Endothelial cell of umbilical vein (primary cell): Measurements from ENCODE around the gene LYRM4. TPM values are rescaled to one million over a fixed set of nuclear protein-coding genes. Genes with fewer than 3 reads are reported as not detected.

Source experiments
- BruUV-seq: library from RNA; stranded (reverse); fragments of 400-500 nt; replicated peaks from 2 replicates; lab custom pipeline; 2021; lab: Mats Ljungman, UMichigan
- CTCF ChIA-PET: fragments of 300-600, 350-600 bp; sonication (Branson Sonifier 250); formaldehyde crosslinking; loops from one replicate; lab custom pipeline; 2021; ENCODE audit warnings: antibody characterized with exemption, inconsistent platforms; lab: Charles Lee
- POLR2A ChIA-PET: fragments of 300-600, 350-600 bp; sonication (Branson Sonifier 250); formaldehyde crosslinking; loops from one replicate; lab custom pipeline; 2021; ENCODE audit warnings: antibody characterized with exemption, inconsistent platforms; lab: Charles Lee
- DNase-seq: peaks from one replicate; pipeline ENCODE4 v3.0.0-alpha.2; 2011; ENCODE audit warnings: low read depth, low spot score
- FAIRE-seq: peaks from 2 replicates; lab custom pipeline; 2011; peaks lifted over from hg19 to GRCh38; lab: Jason Lieb, UNC
- H2AFZ ChIP-seq: 2 replicates; pipeline ENCODE4 v1.6.0; 2012; ENCODE audit warnings: low read depth, low read length, control low read depth, inconsistent platforms
- H3K27ac ChIP-seq: 2 replicates; pipeline ENCODE4 v1.5.1; 2011; ENCODE audit warnings: low read depth, mild to moderate bottlenecking, control low read depth, low read length, moderate library complexity; ENCODE audit not compliant: insufficient read depth
- H3K27me3 ChIP-seq, 2 experiments: 2 replicates each; pipeline versions ENCODE4 v1.6.0 to v1.6.1; 2011; ENCODE audit warnings: low read length in 2 of 2, mixed read lengths in 1 of 2; ENCODE audit not compliant: control insufficient read depth in 2 of 2, insufficient read depth in 2 of 2
- H3K36me3 ChIP-seq, 2 experiments: 2 replicates in 1 of 2; 3 replicates in 1 of 2; pipeline ENCODE4 v1.5.1; 2011; ENCODE audit warnings: low read length in 2 of 2, mild to moderate bottlenecking in 1 of 2, moderate library complexity in 1 of 2; ENCODE audit not compliant: control insufficient read depth in 2 of 2, insufficient read depth in 2 of 2; ENCODE audit errors: extremely low read depth in 1 of 2
- H3K4me1 ChIP-seq: 3 replicates; pipeline ENCODE4 v1.5.1; 2011; ENCODE audit warnings: mild to moderate bottlenecking, low read length; ENCODE audit not compliant: control insufficient read depth, insufficient read depth; ENCODE audit errors: extremely low read depth
- H3K4me2 ChIP-seq: 2 replicates; pipeline ENCODE4 v1.6.1; 2011; ENCODE audit warnings: low read length, control low read depth, mixed read lengths; ENCODE audit not compliant: insufficient read depth
- H3K4me3 ChIP-seq, 3 experiments: fragments of 200-600 bp in 1 of 3; sonication (generic), shearing (Covaris generic) in 1 of 3; replicated peaks in 1 of 3; 2 replicates each; pipeline ENCODE4 v1.5.1; 2011 to 2016; ENCODE audit warnings: control low read depth in 3 of 3, low read length in 3 of 3, mild to moderate bottlenecking in 2 of 3, inconsistent platforms in 1 of 3, low read depth in 1 of 3, moderate library complexity in 1 of 3; ENCODE audit not compliant: insufficient read depth in 1 of 3
- H3K79me2 ChIP-seq: 2 replicates; pipeline ENCODE4 v1.6.0; 2012; ENCODE audit warnings: low read length, inconsistent platforms; ENCODE audit not compliant: control insufficient read depth, insufficient read depth
- H3K9ac ChIP-seq: replicated peaks from 2 replicates; pipeline ENCODE3; 2011; ENCODE audit warnings: low read length, control low read depth; ENCODE audit not compliant: insufficient read depth; ENCODE audit errors: extremely low read depth
- H3K9me1 ChIP-seq: replicated peaks from 3 replicates; pipeline ENCODE4 v1.6.0; 2011; ENCODE audit warnings: mild to moderate bottlenecking, low read length; ENCODE audit not compliant: control insufficient read depth, insufficient read depth; ENCODE audit errors: extremely low read depth
- H3K9me3 ChIP-seq: replicated peaks from 2 replicates; pipeline ENCODE4 v1.5.1; 2012; ENCODE audit warnings: low read length, inconsistent platforms; ENCODE audit not compliant: control insufficient read depth, insufficient read depth
- H4K20me1 ChIP-seq: replicated peaks from 2 replicates; pipeline ENCODE3; 2011; ENCODE audit warnings: mild to moderate bottlenecking, low read length; ENCODE audit not compliant: control insufficient read depth, insufficient read depth; ENCODE audit errors: extremely low read depth
- CTCF ChIP-seq, 2 donors: IDR thresholded peaks; 1 replicate in 1 of 2; 2 replicates in 1 of 2; pipeline ENCODE4 v1.5.1; 2011; ENCODE audit warnings: low read length in 2 of 2, mild to moderate bottlenecking in 2 of 2, moderate library complexity in 2 of 2, control low read depth in 1 of 2, inconsistent platforms in 1 of 2, low read depth in 1 of 2; ENCODE audit not compliant: insufficient read depth in 1 of 2; ENCODE audit errors: extremely low read depth in 1 of 2
- EZH2 ChIP-seq: IDR thresholded peaks from 2 replicates; pipeline ENCODE4 v1.6.1; 2012; ENCODE audit warnings: borderline replicate concordance, low read depth, mild to moderate bottlenecking, moderate library complexity, low read length, inconsistent platforms; ENCODE audit not compliant: severe bottlenecking
- FOS ChIP-seq: IDR thresholded peaks from 2 replicates; pipeline ENCODE4 v1.6.1; 2011; ENCODE audit warnings: mild to moderate bottlenecking, low read length, moderate library complexity, borderline replicate concordance; ENCODE audit not compliant: insufficient read depth
- GATA2 ChIP-seq: IDR thresholded peaks from 2 replicates; pipeline ENCODE4 v1.7.0; 2011; ENCODE audit warnings: low read depth, mild to moderate bottlenecking, moderate library complexity, mixed read lengths, low read length; ENCODE audit not compliant: insufficient read length, insufficient read depth
- JUN ChIP-seq: IDR thresholded peaks from 2 replicates; pipeline ENCODE4 v1.6.1; 2011; ENCODE audit warnings: borderline replicate concordance, low read depth; ENCODE audit not compliant: insufficient read length, insufficient read depth
- MAX ChIP-seq: IDR thresholded peaks from 2 replicates; pipeline ENCODE4 v1.6.1; 2011; ENCODE audit not compliant: insufficient read depth, insufficient read length
- MYC ChIP-seq: IDR thresholded peaks from one replicate; pipeline ENCODE4 v1.6.1; 2011; ENCODE audit warnings: mild to moderate bottlenecking, low read depth, low read length
- POLR2A ChIP-seq: IDR thresholded peaks from 2 replicates; pipeline ENCODE4 v1.6.1; 2012; ENCODE audit warnings: low read depth, mild to moderate bottlenecking, control low read depth, low read length
- POLR2AphosphoS5 ChIP-seq: IDR thresholded peaks from 2 replicates; pipeline ENCODE4 v1.6.1; 2012; ENCODE audit warnings: low read depth, mild to moderate bottlenecking, control low read depth, low read length, moderate library complexity; ENCODE audit not compliant: insufficient read depth
- dilution Hi-C: fragments of 300-500 bp; cut with MboI; formaldehyde crosslinking; loops from one replicate; pipeline ENCODE4 v1.15.0; 2019; ENCODE audit warnings: low sequenced_read_pairs; ENCODE audit not compliant: extremely low pct_ligation_motif_present
- intact Hi-C: fragments of 100-400 bp; cut with micrococcal nuclease; formaldehyde crosslinking; loops from one replicate; pipeline ENCODE4 v1.10.0; 2022
- polyA plus RNA-seq, 4 experiments: library from polyadenylated mRNA; depleted of rRNA in 3 of 4; stranded (reverse) in 3 of 4; unstranded in 1 of 4; fragments of >200 nt; gene quantifications; 2 replicates each; pipeline versions ENCODE4 v1.2.1 to v1.2.3, GENCODE V29; 2011 to 2012; ENCODE audit warnings: missing spikeins in 1 of 4
- total RNA-seq: library from RNA; stranded (reverse); gene quantifications from 2 replicates; pipeline ENCODE4 v1.2.3, GENCODE V29; 2021

The LYRM4 gene
- total and polyA plus RNA-seq, 2 donors (not counting 3 experiments of a cell fraction or from before 2014, with no cell fraction given): 39.5 to 44.0 TPM

GRCh38 chr6:5266423-5266822 is 5.7 kb upstream of the LYRM4 start:
- dilution Hi-C loops (no loop called here), intact Hi-C loops (no loop called here)
- H3K9ac ChIP-seq: no peak overlapping the region
- H2AFZ ChIP-seq: no peak overlapping the region
- H3K79me2 ChIP-seq: peaks cover 18% of the 10 kb centered on the region
- DNase-seq (no peak), FAIRE-seq (no peak)
- H3K4me2 ChIP-seq: no peak overlapping the region
- peaks cover 4% of the 10 kb centered on the region for H3K4me1 ChIP-seq
- no peak overlapping the region for H3K27ac ChIP-seq
- H3K4me3 ChIP-seq: no peak overlapping the region
- H4K20me1 ChIP-seq: no peaks in the 10 kb centered on the region
- no peaks in the 10 kb centered on the region for H3K36me3 ChIP-seq
- H3K9me1 ChIP-seq: no peaks in the 10 kb centered on the region
- BruUV-seq: no TSS peak
- H3K27me3 ChIP-seq: no peaks in the 10 kb centered on the region
- CTCF ChIA-PET: interaction anchor here (1.6 to 3.2 kb wide), 5 partner anchors 9 to 123 kb away, joined by 4 to 12 read pairs (median 7); no protein-coding TSS in a partner anchor
- TF ChIP-seq JUN: no peak
- no peak for TF ChIP-seq CTCF (IDR thresholded peaks at IDR 0.05; ENCODE audit: extremely low read depth in 1 of 2, insufficient read depth in 1 of 2, low read depth in 1 of 2, low read length in 2 of 2)
- TF ChIP-seq GATA2: no peak
- TF ChIP-seq MYC: no peak
- TF ChIP-seq EZH2: no peak
- TF ChIP-seq MAX: no peak
- TF ChIP-seq POLR2A: no peak
- no peak for TF ChIP-seq POLR2AphosphoS5
- no peak for TF ChIP-seq FOS
- H3K9me3 ChIP-seq: no peaks in the 10 kb centered on the region
- POLR2A ChIA-PET: no interaction called here
